ENCODE results near the gene ENHO. TPM values are rescaled to one million over a fixed set of nuclear protein-coding genes. Genes with fewer than 3 reads are reported as not detected.

Gene ENHO
- total RNA-seq, 1 donor: not detected

- no peak overlapping the region for H3K4me3 ChIP-seq (ENCODE audit: low read depth, low read length)
- TF ChIP-seq CTCF (IDR thresholded peaks at IDR 0.05; ENCODE audit: insufficient read depth, low read depth, low read length): no peak
- DNase-seq (ENCODE audit: low read depth): no peak
These were observed 8.4 kb downstream of the ENHO start for GRCh38 chr9:34514401-34514800.

- no peak for TF ChIP-seq CTCF (IDR thresholded peaks at IDR 0.05; ENCODE audit: insufficient read depth, low read depth, low read length)
- DNase-seq (ENCODE audit: low read depth): no peak
These were observed 9.1 kb downstream of the ENHO start for GRCh38 chr9:34513567-34514214.

DNA sequence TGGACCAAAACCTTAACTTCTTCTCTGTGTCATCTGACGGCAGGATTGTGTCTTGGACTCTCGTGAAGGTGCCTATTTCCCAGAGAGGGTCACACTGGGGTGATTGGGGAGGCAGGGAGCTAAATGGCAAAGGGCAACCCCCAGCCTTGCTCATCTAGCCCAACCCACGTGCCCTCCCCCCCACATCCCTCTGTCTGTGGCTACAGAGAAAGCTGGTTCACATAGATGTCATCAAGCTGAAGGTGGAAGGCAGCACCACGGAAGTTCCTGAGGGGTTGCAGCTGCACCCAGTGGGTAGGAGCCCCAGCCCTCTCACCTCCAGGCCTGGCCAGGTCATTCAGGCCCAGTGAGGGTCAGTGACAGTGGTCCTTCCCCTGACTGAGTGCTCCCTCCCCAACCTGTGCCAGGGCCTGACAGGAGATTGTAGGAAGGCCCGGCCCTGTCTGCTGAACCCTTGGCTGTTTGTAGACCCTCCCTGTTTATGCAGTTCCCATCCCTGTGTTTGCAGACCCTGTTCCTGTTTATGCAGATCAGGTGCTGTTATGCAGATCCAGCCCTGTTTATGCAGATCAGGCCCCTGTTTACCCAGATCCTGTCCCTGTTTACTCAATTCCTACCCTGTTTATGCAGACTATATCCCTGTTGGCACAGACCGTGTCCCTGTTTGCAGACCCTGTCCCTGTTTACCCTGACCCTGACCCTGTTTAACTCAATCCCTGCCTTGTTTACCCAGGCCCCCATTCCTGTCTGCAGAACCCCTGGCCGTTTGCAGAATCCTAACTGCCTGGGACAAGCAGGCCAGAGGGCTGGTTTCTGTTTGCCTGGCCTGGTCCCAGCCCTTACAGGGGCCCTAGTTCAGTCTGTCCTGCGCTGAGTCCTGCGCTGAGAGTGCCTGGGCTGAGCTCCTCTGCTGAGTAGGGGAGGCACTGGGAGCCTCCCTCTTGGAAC is 10.4 kb downstream of the ENHO start:
- no peak overlapping the region for H3K4me3 ChIP-seq (ENCODE audit: low read depth, low read length)
- TF ChIP-seq CTCF (IDR thresholded peaks at IDR 0.05; ENCODE audit: insufficient read depth, low read depth, low read length): no peak
- DNase-seq (ENCODE audit: low read depth): no peak

More at GRCh38 chr9:34513567-34514214, 9.1 kb downstream of the ENHO start:
- H3K4me3 ChIP-seq (ENCODE audit: low read depth, low read length): no peak overlapping the region

GRCh38 chr9:34510497-34511468 is 12.0 kb downstream of the ENHO start:
- no peak for TF ChIP-seq CTCF (IDR thresholded peaks at IDR 0.05; ENCODE audit: insufficient read depth, low read depth, low read length)
- DNase-seq (ENCODE audit: low read depth): no peak
- no peak overlapping the region for H3K4me3 ChIP-seq (ENCODE audit: low read depth, low read length)

GRCh38 chr9:34508951-34509350 is 13.8 kb downstream of the ENHO start:
- no peak for TF ChIP-seq CTCF (IDR thresholded peaks at IDR 0.05; ENCODE audit: insufficient read depth, low read depth, low read length)
- no peak overlapping the region for H3K4me3 ChIP-seq (ENCODE audit: low read depth, low read length)
- DNase-seq (ENCODE audit: low read depth): no peak

DNA sequence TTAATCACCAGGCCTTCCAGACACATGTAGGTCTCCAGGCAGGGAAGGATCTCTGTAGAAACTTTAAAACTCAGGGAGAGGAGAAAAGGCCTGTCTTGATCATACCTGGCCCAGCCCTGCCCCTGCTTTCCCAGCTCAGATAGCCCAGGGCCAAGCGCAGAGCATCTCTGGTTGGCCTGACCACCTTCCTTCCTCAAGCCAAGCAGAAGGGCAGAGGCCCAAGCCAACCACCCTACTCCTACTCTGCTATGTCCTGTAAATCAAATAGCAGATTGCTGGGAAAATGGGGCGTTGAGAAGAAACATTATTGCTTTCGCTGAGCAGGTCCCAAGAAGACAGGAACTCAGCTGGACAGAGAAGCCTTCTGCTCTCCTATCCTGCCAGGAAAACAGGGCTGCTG is 14.3 kb downstream of the ENHO start:
- H3K4me3 ChIP-seq (ENCODE audit: low read depth, low read length): no peak overlapping the region
- no peak for DNase-seq (ENCODE audit: low read depth)
- no peak for TF ChIP-seq CTCF (IDR thresholded peaks at IDR 0.05; ENCODE audit: insufficient read depth, low read depth, low read length)
